Measurements from ENCODE around the gene C5AR1.
"Not testable (repeated sequence)": the region's sequence is repeated elsewhere in the genome, so short reads cannot be mapped to it uniquely, and the experiment has no call there.

The C5AR1 gene

DNA sequence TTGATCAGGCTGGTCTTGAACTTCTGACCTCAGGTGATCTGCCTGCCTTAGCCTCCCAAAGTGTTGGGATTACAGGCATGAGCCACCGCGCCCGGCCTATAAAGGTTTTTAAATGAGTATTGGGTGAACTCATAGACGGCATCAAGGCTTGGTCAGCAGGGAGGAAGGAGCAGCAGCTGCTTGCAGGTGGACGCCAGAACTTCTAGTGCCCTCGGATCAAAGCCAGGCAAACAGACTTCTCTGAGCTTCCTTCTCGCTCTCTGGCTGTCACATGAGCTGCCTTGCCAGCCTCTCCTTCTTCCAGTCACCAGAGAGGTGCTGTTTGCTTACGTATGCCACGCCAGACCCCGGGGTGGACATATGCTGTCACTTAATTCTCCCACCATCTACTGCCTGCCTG is 55.8 kb downstream of the C5AR1 start:
- not testable (repeated sequence) for DNase-seq (ENCODE audit: low spot score)

DNA sequence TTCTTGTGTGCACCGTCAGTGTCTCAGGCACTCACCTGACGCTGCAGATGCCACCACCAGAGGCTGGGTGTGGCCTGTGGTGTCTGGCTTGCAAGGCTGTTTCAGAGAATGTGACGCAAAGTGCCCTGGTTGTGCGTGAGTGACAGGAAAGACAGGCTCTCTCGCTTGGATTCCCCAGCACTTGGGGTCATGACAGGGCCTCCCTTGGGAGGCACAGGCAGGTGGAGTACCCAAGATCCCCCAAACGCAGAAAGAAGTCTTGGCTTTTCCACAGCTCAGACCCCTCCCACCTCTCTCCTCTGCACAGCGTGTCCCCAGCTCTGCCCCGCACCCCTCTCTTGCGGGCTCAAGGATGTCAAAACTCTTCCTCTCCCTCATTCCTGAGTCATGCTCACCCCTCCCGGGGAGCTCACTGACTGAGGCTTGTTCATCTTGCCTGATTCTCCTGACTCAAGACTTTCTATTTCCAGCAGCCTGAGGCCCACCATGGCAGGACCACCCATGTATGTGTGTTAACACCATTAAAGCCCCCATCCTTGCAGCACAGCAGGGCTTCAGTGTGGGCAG is 60.5 kb downstream of the C5AR1 start:
- no peak for DNase-seq (ENCODE audit: low spot score)

DNA sequence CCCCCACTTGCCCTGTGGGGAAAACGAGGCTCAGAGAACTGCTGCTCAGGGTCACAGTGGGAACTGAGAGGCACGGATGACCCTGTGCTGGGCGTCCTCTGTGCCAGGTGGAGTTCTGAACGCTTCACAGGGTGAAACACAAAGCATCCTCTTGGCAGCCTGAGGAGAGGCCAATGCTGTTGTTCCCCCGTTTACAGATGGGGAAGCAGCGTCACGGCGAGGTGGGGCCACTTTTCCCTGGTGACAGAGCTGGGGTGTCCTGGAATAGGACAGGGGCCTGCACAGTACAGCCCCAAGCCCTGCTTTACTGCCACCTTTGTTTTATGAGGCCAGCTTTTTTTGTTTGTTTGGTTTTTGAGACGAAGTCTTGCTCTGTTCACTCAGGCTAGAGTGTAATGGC is 61.6 kb downstream of the C5AR1 start:
- no peak for DNase-seq (ENCODE audit: low spot score)
